NOMO-1 treated with DMSO at 0.1 percent for 48 hours (cell line): ENCODE data around the gene LZTS2.

Experiments used
- DNase-seq: peaks from one replicate; lab custom pipeline; 2025; ENCODE audit not compliant: unreplicated experiment; lab: John Stamatoyannopoulos, UW

The LZTS2 gene

GRCh38 chr10:100997360-100998182, 2.0 kb upstream of the LZTS2 start:
- DNase-seq: peak; percentile 55

DNA sequence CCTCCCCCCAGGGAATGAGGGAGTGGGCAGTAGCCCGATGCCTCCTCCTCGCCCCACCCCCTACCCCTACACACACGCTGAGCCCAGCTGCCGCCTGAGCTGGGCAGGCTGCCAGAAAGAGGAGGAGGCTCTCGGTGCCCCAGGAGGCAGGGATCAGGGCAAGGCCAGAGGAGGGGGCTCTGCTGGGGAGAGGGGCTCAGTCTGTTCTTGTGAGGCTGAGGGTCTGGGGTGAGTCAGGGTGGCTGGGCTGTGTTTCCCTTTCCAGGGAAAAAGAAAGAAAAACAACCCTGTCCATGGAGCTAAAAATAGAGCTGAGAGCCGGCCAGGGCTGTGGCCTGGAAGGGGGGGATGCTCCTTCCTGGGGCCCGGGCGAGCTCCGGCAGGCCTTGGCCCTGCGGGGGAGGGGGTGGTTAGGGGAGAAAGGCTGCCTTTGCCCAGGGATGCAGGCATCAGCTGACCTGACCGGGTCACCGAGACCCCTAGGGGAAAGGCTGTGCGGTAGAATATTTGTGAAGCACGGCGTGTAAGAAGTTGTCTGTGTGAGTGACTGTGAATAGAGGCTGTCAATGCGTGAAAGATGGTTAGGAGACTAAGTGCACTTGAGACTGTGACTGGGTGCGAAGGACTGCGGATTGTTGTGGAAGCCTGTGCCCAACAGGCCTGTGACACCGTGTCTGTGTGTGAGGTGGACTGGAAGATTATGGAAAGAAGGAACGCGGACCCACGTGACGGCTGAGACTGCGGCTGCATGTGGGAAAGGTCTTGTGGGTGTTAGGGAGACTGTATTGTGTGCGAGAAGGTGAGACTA, 1.2 kb upstream of the LZTS2 start:
- DNase-seq: peak; percentile 43

DNA sequence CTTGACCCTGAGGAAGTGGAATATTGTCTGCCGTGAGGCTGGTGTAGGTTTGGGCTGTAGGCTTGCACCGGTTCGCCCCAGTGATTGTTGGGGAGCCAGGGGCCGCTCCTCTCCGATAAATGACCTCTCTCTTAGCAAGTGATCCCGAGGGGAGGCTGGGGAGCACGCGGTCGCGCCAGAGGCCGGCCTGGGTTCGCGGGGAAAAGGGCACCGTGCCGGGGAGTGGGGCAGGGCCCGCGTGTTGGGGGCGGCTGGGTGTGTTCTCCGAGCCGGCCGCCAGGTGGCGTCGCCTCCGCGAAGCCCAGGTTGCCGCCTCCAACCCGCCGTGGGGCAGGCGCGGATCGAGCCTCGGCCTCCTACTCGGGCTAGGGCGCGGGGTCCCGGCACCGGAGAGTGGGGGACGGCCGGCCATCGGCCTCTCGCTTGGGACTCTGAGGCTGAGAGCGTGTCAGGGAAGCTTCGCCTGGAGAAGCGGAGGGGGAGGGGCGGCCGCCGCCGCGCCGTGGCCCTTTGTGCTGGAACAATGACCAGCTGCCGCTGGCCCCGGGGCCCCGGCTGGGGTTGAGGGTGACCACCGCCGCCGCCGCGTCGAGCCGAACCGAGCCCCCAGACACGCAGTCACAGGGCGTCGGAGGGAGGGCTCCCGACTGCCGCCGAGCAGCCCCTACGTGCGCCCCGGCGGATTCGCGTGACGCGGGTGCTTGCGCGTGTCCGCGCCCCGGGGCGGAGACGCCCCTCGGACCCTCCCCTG, 442 bp upstream of the LZTS2 start:
- DNase-seq: peak; percentile 61

DNA sequence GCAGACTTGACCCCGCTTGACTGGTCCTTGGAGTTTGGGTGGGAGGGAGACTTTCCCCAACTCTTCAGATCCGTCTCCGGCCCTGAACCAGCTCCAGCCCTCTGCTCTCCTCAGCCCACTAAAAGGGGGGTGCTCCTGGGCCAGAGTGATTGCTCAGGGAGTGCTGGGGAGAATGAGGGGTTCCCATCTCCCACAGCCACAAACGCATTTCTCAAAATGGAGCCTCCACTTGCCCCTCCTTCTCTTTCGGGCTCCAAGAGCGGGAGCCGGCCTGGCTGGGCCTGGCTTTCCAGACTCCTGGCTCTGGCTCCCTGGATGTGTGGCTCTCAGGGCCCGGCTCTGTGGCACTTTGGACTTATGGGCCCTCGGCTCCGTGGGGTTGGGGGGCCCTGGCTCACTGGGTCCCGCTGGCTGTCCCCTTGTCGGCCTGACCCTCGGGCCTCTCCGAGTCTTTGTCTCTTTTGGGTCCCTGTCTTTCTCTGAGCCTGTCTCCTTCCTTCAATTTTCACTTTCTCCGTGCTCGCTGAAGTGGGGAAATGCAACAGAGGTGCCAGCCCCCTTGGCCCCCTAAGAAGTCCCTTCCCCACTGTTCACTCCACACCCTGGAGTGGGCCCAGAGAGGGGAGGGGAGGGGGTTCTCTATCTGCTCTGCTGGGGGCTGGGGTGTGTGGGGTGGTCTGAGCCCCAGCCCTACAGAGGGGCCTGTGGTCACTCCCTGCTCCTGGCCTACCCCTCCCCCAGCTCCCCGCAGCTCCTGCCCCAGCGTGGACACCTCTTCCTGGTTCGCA, 713 bp downstream of the LZTS2 start:
- no peak for DNase-seq

DNA sequence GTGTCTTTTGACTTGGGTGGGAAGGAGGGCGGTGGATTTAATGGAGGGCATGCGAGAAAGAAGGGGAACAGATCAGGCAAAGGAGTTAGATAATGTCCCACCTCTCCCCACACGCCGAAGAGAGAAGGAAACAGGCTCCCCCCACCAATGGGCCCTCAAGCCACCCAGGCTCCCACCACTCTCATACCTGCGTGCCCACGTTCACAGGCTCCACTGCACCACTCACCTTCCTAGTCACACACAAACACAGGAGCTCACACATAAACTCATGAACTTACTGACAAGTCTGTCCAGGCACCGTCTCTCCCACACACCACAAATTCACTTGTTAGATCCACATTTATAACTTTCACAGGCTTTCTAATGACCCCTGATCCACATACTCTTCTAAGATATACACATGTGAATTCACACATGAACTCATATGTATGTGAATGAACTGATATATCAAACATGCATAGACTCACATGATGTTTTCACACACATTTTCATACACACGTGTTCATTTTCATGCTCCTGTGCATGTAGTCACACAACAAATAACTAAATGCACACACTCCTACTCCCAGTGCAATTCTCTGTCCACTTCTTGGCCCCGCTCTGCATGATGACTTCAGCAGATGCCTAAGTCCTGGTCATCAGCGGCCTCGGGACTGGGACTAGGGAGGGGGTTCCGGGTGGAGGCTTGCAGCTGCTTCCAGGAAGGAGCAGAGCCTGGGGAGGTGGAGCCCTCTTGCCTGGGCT, 1.5 kb downstream of the LZTS2 start:
- DNase-seq: no peak

- DNase-seq: no peak
Measured at GRCh38 chr10:101001659-101002035, 2.0 kb downstream of the LZTS2 start.

- DNase-seq: no peak
Measured at GRCh38 chr10:101002456-101002855, 2.8 kb downstream of the LZTS2 start.

DNA sequence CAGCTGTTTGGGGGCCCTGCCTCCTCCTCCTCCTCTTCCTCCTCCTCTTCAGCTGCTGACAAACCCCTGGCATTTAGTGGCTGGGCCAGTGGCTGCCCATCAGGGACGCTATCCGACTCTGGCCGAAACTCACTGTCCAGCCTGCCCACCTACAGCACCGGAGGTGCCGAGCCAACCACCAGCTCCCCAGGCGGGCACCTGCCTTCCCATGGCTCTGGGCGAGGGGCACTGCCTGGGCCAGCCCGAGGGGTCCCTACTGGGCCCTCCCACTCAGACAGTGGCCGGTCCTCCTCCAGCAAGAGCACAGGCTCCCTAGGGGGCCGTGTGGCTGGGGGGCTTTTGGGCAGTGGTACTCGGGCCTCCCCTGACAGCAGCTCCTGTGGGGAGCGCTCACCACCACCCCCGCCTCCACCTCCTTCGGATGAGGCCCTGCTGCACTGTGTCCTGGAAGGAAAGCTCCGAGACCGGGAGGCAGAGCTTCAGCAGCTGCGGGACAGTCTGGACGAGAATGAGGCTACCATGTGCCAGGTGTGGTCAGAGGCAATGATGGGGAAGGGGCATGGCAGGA, 4.1 kb downstream of the LZTS2 start:
- no peak for DNase-seq

DNA sequence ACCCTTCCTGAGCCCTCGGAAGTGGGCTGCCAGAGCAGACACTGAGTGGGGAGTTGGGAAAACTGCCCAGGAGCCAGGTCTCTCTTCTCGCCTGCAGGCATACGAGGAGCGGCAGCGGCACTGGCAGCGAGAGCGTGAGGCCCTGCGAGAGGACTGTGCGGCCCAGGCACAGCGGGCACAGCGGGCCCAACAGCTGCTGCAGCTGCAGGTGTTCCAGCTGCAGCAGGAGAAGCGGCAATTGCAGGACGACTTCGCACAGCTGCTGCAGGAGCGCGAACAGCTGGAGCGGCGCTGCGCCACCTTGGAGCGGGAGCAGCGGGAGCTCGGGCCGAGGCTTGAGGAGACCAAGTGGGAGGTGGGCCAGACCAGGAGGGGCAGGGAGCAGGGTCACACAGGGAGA, 5.8 kb downstream of the LZTS2 start:
- no peak for DNase-seq

DNA sequence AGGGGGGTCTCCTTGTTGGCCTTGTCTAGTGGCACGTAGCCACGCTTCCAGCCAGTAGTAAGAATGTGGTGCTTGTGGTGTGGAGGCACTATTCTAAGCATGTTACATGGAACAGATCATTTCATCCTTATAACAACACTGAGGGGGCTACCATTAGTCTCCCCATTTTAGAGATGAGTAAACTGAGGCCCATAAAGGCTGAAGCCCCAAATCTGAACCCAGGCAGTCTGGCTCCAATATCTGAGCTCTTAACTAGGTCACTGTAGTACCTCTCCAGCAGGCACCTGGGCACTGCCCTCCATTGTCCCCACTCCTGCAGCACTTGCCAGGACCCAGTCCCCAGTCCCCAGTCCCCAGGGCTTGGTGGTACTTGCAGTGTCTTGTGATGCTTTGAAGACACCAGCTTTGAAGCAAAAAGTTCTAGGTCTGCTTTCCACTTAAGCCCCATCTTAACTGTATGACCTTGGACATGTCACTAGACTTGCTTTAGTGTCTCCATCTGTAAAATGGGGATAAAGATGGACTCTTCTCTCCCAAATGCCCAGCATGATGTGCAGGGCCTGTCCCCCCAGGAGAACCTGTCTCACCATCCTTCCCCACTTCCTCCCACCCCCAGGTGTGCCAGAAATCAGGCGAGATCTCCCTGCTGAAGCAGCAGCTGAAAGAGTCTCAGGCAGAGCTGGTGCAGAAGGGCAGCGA, 6.4 kb downstream of the LZTS2 start:
- no peak for DNase-seq

DNA sequence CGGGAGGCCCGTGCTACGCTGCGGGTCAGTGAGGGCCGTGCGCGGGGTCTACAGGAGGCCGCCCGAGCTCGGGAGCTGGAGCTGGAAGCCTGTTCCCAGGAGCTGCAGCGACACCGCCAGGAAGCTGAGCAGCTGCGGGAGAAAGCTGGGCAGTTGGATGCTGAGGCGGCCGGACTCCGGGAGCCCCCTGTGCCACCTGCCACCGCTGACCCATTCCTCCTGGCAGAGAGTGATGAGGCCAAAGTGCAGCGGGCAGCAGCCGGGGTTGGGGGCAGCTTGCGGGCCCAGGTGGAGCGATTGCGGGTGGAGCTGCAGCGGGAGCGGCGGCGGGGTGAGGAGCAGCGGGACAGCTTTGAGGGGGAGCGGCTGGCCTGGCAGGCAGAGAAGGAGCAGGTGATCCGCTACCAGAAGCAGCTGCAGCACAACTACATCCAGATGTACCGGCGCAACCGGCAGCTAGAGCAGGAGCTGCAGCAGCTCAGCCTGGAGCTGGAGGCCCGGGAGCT, 7.0 kb downstream of the LZTS2 start:
- no peak for DNase-seq

- DNase-seq: no peak
Measured at GRCh38 chr10:101007099-101007711, 7.6 kb downstream of the LZTS2 start.

GRCh38 chr10:101007915-101008822, 8.6 kb downstream of the LZTS2 start:
- DNase-seq: no peak

DNA sequence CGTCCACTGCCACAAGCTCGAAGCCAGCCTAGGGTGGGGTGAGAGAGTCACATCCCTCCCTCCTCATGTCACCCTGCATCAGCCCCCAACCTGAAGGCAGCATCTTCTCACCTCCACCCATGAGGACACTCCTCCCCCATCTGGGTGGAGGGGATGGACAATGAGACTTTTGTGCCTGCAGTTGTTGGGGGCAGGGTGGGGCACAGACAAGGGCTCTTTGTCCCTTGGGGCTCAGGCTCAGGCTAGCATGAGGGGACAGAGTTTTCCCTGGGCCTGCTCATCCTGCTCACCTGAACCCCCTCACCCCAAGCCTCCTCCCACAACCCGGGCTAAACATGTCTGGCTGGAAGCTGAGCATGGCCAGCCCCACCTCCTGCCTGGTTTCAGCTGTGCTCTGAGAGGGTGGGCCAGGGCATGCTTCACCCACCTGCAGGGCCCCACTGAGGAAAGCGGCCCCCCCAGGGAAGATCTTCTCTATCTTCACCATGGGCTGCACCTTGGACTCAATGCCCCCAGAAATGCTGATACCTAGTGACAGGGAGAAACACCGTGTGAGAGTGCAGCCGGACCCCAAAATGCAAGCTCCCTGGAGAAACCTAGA, 9.3 kb downstream of the LZTS2 start:
- no peak for DNase-seq

DNA sequence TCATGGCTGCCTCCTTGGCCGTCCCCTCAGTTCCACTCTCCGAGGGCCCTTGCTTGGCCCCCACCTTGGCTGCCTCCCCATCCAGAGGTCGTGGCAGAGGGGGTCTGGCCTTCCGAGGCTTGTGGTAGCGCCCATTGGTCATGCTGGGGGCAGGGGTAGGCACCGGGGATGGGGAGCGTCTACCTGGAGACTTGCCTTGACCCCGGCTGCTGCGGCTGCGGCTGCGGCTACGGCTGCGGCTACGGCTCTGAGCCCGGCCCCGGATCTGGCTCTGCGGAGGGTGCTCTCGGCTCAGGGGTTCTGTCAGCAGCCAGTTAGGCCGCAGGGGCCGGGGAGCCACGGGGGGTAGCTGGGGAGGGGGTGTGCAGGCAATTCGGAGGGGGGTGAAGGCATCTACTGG, 10.7 kb downstream of the LZTS2 start:
- DNase-seq: no peak

GRCh38 chr10:101011517-101012423, 12.2 kb downstream of the LZTS2 start:
- no peak for DNase-seq
